ENCODE data around the gene ULBP3. TPM values are rescaled to one million over a fixed set of nuclear protein-coding genes. Genes with fewer than 3 reads are reported as not detected.
"Not testable (repeated sequence)": the region's sequence is repeated elsewhere in the genome, so short reads cannot be mapped to it uniquely, and the experiment has no call there.

The ULBP3 gene
- total and polyA plus RNA-seq, 2 experiments from 2014 or later = 5.8 to 11.1 TPM

- Histone ChIP-seq H3K27ac (no peak overlapping the region), H3K4me3 (no peak overlapping the region), H3K36me3 (no peaks in the 10 kb centered on the region), H3K27me3 (peaks cover 94% of the 10 kb centered on the region), H3K4me1 (ENCODE audit: low read depth) (no peaks in the 10 kb centered on the region), H3K9me3 (ENCODE audit: low read depth) (no peaks in the 10 kb centered on the region)
- TF ChIP-seq, protein P1, sequence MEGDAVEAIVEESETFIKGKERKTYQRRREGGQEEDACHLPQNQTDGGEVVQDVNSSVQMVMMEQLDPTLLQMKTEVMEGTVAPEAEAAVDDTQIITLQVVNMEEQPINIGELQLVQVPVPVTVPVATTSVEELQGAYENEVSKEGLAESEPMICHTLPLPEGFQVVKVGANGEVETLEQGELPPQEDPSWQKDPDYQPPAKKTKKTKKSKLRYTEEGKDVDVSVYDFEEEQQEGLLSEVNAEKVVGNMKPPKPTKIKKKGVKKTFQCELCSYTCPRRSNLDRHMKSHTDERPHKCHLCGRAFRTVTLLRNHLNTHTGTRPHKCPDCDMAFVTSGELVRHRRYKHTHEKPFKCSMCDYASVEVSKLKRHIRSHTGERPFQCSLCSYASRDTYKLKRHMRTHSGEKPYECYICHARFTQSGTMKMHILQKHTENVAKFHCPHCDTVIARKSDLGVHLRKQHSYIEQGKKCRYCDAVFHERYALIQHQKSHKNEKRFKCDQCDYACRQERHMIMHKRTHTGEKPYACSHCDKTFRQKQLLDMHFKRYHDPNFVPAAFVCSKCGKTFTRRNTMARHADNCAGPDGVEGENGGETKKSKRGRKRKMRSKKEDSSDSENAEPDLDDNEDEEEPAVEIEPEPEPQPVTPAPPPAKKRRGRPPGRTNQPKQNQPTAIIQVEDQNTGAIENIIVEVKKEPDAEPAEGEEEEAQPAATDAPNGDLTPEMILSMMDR (IDR thresholded peaks at IDR 0.05; ENCODE audit: low read depth, low read length) = no peak
- DNase-seq (ENCODE audit: low read depth in 1 of 2, low spot score in 1 of 2) = no peak
Measured at GRCh38 chr6:150026976-150027805, 41.7 kb downstream of the ULBP3 start.

- H3K9me3 ChIP-seq (ENCODE audit: low read depth) = no peaks in the 10 kb centered on the region
- H3K36me3 ChIP-seq = no peaks in the 10 kb centered on the region
- H3K4me3 ChIP-seq = no peak within 1 kb of the TSS
- no peak within 1 kb of the TSS for H3K27ac ChIP-seq
- H3K4me1 ChIP-seq (ENCODE audit: low read depth) = no peaks in the 10 kb centered on the region
- TF ChIP-seq, protein P1 (IDR thresholded peaks at IDR 0.05; ENCODE audit: low read depth, low read length) = no peak
- peak in 1 of 2 donors; percentile 37 for DNase-seq (ENCODE audit: low read depth in 1 of 2, low spot score in 1 of 2)
- H3K27me3 ChIP-seq = peaks cover 90% of the 10 kb centered on the region
Measured at GRCh38 chr6:150025201-150025917, 43.6 kb downstream of the ULBP3 start, which contains the start of gene RAET1L. Gene RAET1L (minus strand): TSS chr6:150025532. CDS start chr6:150025471, 61 bp downstream.

GRCh38 chr6:150024646-150025155 lies 44.2 kb downstream of the ULBP3 start:
- Histone ChIP-seq H3K4me3 (no peak overlapping the region), H3K9me3 (ENCODE audit: low read depth) (no peaks in the 10 kb centered on the region), H3K27me3 (peaks cover 86% of the 10 kb centered on the region), H3K27ac (no peak overlapping the region), H3K4me1 (ENCODE audit: low read depth) (no peaks in the 10 kb centered on the region), H3K36me3 (no peaks in the 10 kb centered on the region)
- TF ChIP-seq, protein P1 (IDR thresholded peaks at IDR 0.05; ENCODE audit: low read depth, low read length) = no peak
- no peak for DNase-seq (ENCODE audit: low read depth in 1 of 2, low spot score in 1 of 2)

GRCh38 chr6:150024021-150024420 lies 44.9 kb downstream of the ULBP3 start:
- not testable (repeated sequence) for DNase-seq (ENCODE audit: low read depth in 1 of 2, low spot score in 1 of 2); H3K36me3 ChIP-seq; H3K27ac ChIP-seq; H3K4me1 ChIP-seq (ENCODE audit: low read depth); H3K4me3 ChIP-seq; H3K9me3 ChIP-seq (ENCODE audit: low read depth)
- peaks cover 84% of the 10 kb centered on the region for H3K27me3 ChIP-seq

DNA sequence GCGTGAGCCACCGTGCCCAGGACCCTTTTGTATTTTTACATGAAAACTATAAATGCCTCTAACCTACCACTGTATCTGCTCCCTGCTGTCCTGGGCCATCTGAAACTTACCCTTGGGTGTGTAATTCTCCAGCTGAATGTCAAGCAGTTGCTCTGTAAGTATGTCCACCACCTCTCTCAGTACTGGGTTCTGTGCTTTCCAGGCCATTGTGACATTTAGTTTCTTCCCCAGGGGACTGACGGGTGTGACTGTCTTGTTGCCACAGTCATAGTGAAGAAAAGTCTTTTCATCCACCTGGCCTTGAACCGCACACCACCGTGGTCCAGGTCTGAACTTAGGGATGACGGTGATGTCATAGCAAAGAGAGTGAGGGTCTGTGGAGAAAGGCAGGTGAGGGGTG lies 47.1 kb downstream of the ULBP3 start:
- H3K27me3 ChIP-seq = peaks cover 84% of the 10 kb centered on the region
- not testable (repeated sequence) for H3K4me3 ChIP-seq; H3K36me3 ChIP-seq; H3K27ac ChIP-seq; H3K9me3 ChIP-seq (ENCODE audit: low read depth); DNase-seq (ENCODE audit: low read depth in 1 of 2, low spot score in 1 of 2); H3K4me1 ChIP-seq (ENCODE audit: low read depth)

DNA sequence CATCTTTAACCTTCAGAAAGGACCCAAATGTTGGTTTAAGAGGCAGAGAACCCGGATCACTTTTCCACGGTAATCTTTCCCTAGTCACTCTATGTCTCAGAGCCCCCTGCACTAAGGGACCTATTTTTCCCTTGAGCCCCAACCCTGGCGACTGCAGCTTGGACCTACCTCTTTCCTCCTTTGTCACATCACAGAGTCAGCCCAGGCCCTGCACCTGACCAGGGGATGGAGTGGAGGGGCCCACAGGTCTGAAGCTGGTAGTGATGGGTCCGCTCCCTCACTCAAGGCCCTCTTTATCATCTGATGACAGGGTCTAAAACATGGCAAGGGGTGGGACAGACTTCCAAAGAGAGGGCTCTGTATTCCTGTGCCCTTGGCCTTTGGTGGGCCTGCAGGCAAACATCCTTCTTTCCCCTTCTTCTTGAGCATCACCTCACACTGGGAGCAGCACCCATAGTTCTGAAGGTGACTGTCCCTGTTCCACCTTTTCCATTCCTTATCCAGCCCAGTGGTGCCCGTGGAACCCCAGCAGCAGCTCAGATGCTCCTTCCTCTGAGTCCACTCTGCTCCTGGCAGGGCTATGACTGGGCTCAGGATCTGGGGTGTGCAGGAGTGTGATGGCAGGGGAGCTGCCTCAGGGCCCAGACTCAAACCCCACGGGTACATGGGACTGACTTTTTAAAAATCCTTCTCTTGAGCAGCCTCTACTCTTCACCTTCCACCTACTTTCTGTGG lies 49.9 kb downstream of the ULBP3 start:
- Histone ChIP-seq H3K9me3 (ENCODE audit: low read depth) (no peaks in the 10 kb centered on the region), H3K4me1 (ENCODE audit: low read depth) (no peaks in the 10 kb centered on the region), H3K27me3 (peaks cover 84% of the 10 kb centered on the region), H3K27ac (no peak overlapping the region), H3K4me3 (no peak overlapping the region), H3K36me3 (no peaks in the 10 kb centered on the region)
- no peak for DNase-seq (ENCODE audit: low read depth in 1 of 2, low spot score in 1 of 2)
- TF ChIP-seq, protein P1 (IDR thresholded peaks at IDR 0.05; ENCODE audit: low read depth, low read length) = no peak

Measured in cardiac muscle cell (in vitro differentiated cells and primary cell).